GM19452 (cell line): ENCODE data around the gene PGAP3.

ENCODE experiments used
- ATAC-seq: cut with Tn5 transposase; IDR thresholded peaks from one replicate; pipeline ENCODE4 v1.9.1; 2021; ENCODE audit not compliant: unreplicated experiment

Gene PGAP3

DNA sequence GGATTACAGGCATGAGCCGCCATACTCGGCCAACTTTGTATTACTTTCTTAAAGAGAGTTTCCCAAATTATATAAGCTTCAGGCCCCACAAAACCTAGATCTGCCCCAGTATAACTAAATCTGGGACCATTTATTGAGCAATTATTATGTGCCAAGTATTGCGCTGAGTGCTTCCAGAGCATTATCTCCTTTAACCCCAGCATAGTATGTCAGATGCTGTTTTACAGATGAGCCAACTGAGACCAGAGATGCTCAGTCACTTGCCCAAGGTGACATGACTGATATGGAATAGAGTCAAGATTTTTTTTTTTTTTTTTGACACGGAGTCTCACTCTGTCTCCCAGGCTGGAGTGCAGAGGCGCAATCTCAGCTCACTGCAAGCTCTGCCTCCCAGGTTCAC lies 10.1 kb upstream of the PGAP3 start:
- no peak for ATAC-seq

DNA sequence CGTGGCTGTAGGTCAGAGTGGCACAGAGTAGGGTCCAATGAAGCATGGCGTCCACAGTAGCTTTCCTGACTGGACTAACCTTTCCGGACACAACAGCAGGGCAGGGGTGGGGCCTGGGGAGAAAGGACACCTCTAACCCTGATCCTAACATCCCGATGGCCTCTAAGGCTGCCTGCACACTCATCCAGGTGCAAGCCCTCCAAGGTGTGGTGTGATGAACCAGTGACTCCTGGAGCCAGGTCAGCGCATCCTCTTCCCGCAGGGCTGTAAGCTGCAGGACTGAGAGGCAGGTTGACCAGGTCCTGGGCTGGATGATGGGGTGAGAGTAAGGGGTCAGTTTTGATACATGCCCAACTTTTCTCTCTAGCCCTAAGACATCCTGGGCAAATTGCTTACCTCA lies 8.9 kb upstream of the PGAP3 start:
- no peak for ATAC-seq

DNA sequence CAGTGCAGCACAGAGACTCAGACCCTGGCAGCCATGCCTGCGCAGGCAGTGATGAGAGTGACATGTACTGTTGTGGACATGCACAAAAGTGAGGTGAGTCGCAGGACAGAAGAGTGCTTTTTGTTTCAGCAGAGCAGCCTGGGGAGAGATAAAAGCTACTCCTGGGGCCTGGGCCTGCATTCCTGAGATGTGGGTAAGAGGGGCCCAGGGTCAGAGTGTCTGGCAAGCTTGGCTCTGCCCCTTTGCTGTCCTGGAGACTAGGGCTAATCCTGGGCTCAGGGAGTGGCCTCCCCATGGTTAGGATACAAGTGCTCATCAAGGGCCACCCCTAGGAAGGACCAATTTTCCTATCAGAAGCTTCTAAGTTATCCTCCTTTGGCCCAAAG lies 7.2 kb upstream of the PGAP3 start:
- ATAC-seq: no peak

DNA sequence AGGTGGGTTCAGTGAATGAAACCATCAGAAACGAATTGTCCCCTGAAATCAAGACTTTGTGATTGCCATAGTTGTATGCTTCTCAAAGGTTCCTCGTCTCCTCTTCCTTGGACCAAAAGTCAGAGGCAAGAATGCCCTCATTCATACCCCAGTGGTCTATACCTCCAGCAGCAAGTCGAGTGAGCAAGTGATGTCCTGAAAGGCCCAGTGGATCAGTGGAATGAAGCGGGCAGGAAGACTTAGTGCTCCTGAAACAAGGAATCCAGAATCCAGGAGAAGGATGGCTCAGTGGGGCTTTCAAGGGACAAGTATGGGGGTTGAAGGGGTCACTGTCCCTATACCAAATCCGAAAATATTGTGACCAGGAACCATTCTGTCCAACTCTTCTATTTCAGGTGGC lies 6.7 kb upstream of the PGAP3 start:
- ATAC-seq: no peak

DNA sequence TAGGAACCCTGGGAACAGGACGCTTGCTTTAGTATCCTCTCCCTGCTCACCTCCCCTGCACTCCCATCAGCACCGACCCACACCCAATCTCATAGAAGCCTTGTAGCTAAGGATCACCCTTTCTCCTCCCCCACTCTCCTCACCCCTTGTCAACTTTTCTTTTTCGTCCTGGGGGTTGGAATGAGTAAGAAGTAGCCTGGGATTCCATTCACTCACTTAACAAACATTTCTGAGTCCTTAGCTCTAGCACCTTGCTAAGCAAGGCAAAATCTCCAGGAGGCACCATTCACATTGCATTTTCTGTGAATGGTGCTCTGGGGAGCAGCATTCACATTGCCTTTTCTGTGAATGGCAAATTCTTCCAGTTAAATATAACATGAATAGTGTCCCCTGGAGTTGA lies 1.1 kb upstream of the PGAP3 start:
- ATAC-seq: no peak

DNA sequence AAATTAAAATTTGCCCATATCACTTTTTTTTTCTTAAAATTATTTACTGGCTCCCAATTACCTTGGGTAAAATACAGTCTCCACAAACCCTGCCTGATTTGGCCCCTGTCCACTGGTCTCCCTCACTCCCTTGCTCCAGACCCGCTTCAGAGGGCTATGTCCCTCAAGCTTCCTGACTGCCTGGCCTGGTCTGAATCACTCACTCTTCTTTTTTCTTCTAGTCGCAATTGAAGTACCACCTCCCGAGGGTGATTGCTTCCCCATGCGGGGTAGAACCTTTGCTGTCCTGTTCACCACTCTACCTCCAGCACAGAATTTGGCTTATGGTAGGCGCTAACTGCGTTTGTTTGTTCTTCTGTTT lies 598 bp upstream of the PGAP3 start:
- ATAC-seq: no peak

DNA sequence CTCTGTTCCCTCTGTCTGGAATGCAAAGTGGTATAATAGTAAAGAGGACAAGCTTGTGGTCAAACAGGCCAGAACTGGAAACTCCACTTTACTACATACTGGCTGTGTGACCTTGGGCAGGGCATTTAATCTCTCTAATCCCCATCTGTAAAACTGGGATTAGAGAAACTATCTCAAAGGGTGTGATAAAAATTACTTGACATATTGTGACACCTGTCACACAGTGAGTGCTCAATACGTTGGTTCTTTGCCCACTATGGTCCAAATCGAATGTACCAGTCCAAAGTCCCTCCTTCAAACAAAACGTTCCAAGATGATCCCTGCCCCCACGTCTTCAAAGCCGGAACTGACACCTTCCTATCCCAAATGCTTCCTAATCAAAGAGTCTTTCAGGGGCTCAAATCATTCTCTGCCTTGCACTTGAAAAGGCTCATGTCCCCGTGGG lies 734 bp downstream of the PGAP3 start:
- no peak for ATAC-seq

- no peak for ATAC-seq
Measured at GRCh38 chr17:39684369-39685192, 3.3 kb downstream of the PGAP3 start.

- ATAC-seq: no peak
Measured at GRCh38 chr17:39683295-39683939, 4.4 kb downstream of the PGAP3 start.

GRCh38 chr17:39679521-39680192 lies 8.2 kb downstream of the PGAP3 start:
- ATAC-seq: no peak

- ATAC-seq: no peak
Measured at GRCh38 chr17:39678340-39679116, 9.3 kb downstream of the PGAP3 start.

DNA sequence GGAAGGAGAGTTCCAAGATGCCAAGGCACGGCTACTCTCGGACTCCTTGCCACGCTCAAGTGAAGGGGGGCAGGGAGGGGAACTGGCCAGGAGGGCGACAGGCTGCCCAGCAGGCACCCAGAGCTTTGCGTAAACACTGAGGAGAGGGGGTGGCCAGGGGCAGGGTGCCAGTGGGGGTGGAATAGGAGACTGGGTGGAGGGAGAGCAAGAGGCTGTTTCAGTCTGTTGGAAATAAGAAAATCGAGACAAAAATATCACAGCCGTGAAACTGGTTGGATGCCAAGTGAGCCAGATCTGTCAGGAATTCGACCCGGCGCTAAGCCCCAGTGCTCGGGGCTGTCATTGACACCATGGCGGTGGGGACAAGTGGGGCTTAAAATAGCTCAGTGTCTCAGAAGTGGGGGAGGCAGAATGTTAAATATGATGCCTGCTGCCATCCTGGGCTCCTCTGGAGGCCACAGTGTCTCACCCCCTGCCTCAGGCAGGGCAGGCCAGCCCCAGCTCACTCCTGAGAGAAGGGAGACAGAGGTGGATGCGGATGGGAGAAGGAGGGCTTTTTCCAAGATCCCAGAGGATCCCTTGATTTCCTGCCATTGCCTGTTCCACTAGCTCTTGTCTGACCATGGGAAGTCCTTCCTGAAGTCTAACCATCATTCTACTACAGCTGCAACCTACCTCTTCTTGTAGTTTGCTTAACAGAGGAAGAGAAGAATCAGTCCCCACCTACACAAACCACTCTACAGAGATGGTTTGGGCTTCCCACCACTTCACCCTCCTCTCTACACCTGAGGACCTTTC lies 10.1 kb downstream of the PGAP3 start:
- no peak for ATAC-seq

DNA sequence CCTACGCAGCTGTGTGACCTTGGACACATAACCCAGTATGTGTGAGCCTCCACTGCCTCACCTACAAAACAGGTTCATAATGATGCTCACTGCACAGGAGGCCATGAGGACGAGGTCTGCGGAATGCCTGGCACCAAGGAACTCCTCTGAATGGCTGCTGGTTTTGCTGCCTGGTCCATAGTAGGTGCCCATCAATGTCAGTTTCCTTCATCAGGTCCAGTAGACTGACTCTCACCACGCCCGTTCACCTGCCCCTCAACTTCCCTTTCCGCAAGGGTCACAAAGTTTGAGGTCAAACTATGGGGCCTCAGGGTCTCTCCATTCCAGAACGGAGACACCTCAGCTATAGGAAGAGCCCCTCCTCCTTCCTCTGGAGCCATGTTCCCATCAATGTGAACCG lies 10.8 kb downstream of the PGAP3 start:
- no peak for ATAC-seq

- ATAC-seq: no peak
Measured at GRCh38 chr17:39676198-39676819, 11.5 kb downstream of the PGAP3 start.

DNA sequence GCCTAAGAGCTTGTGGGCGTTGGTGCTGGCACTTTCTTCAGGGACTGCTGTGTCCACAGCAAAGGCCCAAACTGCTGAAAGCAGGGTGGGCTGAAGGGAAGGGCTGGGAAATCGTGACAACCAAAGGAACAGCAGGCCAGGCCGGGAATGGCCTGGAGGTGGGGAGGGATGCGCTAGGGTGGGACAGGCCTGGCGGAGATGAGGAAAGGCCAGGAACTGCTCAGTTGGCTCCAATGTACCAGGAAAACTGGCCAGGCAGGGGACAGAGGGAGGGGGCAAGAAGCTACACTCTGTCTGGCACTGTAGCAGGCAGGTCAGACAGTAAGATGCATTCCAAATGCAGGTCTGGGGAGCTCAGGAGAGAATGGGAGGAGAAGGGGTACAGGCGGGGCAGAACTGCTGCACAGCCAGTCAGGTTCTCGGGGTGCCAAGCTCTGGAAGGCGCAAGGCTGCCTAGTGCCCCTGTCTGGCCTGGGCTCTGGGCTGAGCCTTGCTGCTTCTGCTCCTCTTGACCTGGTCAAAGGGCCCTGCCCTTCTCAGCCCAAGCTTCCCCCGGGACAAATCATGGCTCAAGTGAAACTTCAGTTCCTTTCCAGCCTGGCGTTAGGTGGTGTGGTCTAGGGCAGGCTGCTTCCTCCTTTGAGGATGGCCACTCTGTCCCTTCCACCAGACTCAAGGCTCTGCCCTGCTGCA lies 12.3 kb downstream of the PGAP3 start:
- no peak for ATAC-seq

- ATAC-seq: no peak
Measured at GRCh38 chr17:39674702-39675389, 13.0 kb downstream of the PGAP3 start.

GRCh38 chr17:39674179-39674578 lies 13.7 kb downstream of the PGAP3 start:
- ATAC-seq: no peak

DNA sequence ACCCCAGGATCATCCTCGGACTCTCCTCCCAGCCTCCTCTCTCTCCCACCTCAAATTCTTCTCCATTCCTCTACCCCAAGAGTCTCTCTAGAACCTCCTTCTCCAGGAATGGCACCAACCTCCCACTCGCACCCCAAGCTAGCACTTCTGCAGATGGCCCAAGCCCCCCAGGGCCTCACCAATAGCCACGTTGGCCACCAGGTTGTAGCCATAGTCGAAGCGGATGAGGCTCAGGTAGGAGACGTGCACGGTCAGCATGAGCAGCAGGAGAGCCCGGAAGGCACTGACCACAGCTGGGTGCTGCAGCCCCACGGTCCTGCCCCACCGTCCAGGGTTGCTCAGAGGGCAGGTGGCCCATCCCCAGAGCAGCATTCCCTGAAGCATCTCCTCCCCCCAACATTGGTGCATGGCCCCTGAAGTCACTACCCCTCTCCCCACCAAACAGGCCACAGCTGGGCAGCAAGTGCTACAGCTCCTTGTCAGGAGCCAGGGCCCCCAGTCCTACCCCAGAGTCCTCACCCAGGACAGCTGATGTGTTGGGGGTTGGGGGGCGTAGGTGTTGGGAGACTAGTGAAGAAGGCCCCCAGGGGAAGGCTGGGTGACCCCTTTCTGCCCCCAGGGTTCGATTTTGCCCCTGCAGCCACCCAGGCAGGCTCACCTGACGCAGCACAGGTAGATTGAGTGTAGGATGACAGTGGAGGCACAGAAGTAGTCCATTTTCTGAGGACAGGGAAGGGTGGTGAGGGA lies 14.3 kb downstream of the PGAP3 start:
- ATAC-seq: no peak
